IPS-15b (cell line): ENCODE results near the gene NAPSA.

Experiments
- H3K27me3 ChIP-seq: one replicate; pipeline ENCODE4 v1.6.1; 2013; ENCODE audit warnings: low read length; ENCODE audit not compliant: control insufficient read depth, insufficient read depth
- H3K36me3 ChIP-seq: one replicate; pipeline ENCODE4 v1.6.1; 2013; ENCODE audit warnings: low read length; ENCODE audit not compliant: control insufficient read depth, insufficient read depth
- H3K4me1 ChIP-seq: one replicate; pipeline ENCODE4 v1.6.1; 2013; ENCODE audit warnings: mild to moderate bottlenecking, low read length; ENCODE audit not compliant: control insufficient read depth, insufficient read depth
- H3K4me3 ChIP-seq: one replicate; pipeline ENCODE4 v1.5.1; 2013; ENCODE audit warnings: low read depth, low read length
- H3K9ac ChIP-seq: one replicate; pipeline ENCODE4 v1.6.1; 2013; ENCODE audit warnings: low read depth, mild to moderate bottlenecking, low read length
- H3K9me3 ChIP-seq: one replicate; pipeline ENCODE4 v1.6.1; 2013; ENCODE audit warnings: mild to moderate bottlenecking, low read length; ENCODE audit not compliant: control insufficient read depth, insufficient read depth

NAPSA gene

DNA sequence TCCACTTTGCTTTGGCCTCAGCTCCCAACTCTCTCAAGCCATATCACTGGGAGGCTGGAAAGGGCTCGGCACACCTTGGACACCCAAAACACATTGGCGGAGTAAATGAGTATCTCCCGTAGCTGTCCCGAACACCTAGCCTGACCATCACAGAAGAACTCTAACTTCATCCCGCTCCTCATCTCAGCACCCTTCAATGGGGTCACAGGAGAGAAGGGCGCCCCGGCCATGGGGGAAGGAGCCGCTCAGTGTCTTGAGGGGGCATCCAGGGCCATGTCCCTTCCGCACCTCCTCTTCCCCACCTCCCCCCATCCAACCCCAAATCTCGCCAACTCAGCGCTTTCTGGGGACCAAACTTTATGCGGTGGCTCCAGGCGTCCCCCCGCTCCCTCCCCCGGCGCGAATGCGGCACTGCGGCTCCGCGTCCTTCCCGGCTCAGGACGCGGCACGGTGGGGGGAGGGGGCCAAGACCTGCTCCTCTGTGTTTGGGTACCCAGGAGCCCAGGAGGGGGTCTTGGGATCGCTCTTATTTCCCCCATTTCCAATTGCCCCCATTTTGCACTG lies 39.3 kb downstream of the NAPSA start:
- H3K9ac ChIP-seq: no peak overlapping the region
- peaks cover 11% of the 10 kb centered on the region for H3K4me1 ChIP-seq
- no peaks in the 10 kb centered on the region for H3K9me3 ChIP-seq
- H3K27me3 ChIP-seq: peaks cover 11% of the 10 kb centered on the region
- peak overlapping the region; percentile 63 for H3K4me3 ChIP-seq
- peaks cover 8% of the 10 kb centered on the region for H3K36me3 ChIP-seq

DNA sequence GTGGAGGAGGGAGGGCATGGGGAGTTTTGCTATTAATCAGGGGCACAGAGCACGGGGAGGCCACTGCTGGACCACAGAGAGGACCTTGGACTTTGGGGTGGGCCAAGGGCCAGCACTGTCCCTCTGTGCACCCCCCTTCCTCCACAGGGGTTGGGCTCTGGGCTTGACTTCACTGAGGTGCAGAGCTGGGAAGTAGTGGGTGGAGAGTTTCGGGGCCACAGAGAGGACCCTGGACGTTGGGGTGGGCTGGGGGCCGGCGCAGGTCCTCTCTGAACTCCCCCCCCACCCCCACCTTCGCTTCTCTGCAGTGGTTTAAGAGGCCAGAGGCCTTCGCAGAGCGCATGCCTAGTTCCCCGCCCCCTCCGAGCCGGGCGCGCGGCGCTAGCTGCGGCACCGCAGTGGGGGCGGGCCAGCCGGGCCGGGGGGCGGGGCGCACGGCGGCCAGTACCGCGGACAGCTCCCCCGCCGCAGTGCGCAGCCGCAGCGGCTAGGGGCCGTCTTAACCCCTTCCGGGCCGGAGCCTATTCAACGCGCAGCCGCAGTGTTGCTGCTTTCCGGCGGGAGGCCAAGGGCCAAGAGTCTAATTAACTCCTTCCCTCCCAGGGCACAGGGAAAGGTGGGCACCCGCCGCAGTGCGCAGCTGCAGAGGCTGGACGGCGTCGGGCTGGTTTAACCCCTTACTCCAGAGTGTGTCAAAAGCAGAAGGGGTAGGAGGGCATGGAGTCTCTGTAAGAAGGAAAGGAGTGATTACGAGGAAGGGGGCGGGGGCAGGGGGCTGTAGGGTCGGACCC lies 39.9 kb downstream of the NAPSA start:
- peak overlapping the region; percentile 47 for H3K9ac ChIP-seq
- peaks cover 9% of the 10 kb centered on the region for H3K36me3 ChIP-seq
- peak overlapping the region; percentile 63 for H3K4me3 ChIP-seq
- H3K9me3 ChIP-seq: no peaks in the 10 kb centered on the region
- peaks cover 11% of the 10 kb centered on the region for H3K4me1 ChIP-seq
- H3K27me3 ChIP-seq: peaks cover 11% of the 10 kb centered on the region

DNA sequence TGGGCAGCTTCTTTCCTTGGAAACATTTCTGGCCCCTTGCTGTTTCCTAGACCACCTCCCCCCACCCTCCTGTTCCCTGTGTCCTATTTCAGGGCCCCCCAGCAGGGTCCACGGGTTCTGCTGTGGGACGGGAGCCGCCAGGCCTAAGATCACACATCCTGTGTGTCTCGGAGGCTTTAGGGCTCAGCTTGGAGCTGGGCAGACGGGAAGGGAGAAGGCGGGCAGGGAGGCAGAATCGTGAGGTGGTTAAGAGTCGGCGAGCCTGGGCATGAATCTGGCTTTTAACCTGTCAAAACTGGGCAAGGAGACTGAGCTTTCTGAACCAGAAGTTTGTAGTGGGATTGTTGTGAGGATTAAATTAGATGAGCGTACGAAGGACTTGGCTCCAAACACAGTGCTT lies 41.1 kb downstream of the NAPSA start:
- Histone ChIP-seq H3K9me3 (no peaks in the 10 kb centered on the region), H3K9ac (no peak overlapping the region), H3K4me3 (no peak overlapping the region), H3K36me3 (peaks cover 16% of the 10 kb centered on the region), H3K27me3 (peaks cover 11% of the 10 kb centered on the region), H3K4me1 (peaks cover 11% of the 10 kb centered on the region)

DNA sequence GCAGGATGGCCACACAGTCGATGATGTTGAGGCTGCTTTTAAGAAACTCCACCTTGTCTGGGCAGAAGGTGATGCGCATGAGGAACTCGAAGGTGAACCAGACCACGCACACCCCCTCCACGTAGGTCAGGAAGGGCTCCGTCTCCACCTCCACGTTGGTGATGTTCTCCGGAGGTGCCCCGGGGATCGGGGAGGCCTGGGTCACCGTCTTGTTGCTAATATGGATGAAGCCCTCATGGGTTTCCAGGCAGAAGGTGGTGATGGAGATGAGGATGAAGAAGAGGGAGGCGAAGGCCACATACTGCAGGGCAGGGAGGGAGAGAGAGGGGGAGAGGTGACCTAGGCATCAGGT lies 41.7 kb downstream of the NAPSA start:
- Histone ChIP-seq H3K9me3 (no peaks in the 10 kb centered on the region), H3K27me3 (peaks cover 11% of the 10 kb centered on the region)

DNA sequence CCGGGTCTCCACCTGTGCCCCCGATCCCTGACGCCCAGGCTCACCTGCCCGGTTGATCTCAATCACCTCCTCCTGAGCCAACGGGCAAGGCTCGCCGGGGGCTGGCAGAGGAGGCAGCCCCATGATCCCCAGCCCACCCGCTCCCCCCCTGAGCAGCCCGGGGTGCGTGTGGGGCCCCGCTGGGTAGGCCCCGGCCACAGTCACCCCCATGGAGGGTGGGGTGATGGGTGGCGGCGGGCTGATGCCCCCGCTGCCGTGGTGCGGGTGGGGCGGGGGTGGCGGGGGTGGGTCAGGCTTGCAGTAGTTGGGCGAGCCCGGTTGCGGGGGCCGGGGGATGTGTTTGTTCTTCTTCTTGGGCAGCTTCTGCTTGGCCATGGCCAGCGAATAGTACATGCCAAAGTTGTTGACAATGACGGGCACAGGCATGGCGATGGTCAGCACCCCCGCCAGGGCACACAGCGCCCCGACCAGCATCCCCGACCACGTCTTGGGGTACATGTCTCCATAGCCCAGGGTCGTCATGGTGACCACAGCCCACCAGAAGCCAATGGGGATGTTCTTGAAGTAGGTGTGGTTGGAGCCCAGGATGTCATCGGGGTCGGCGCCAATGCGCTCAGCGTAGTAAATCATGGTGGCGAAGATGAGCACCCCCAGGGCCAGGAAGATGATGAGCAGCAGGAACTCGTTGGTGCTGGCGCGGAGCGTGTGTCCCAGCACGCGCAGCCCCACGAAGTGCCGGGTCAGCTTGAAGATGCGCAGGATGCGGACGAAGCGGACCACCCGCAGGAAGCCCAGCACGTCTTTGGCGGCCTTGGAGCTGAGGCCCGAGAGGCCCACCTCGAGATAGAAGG lies 42.3 kb downstream of the NAPSA start:
- H3K36me3 ChIP-seq: peaks cover 19% of the 10 kb centered on the region
- H3K9me3 ChIP-seq: no peaks in the 10 kb centered on the region
- H3K9ac ChIP-seq: no peak overlapping the region
- H3K27me3 ChIP-seq: peaks cover 11% of the 10 kb centered on the region
- H3K4me3 ChIP-seq: no peak overlapping the region
- peaks cover 11% of the 10 kb centered on the region for H3K4me1 ChIP-seq

More for the DNA sequence above, 41.7 kb downstream of the NAPSA start:
- Histone ChIP-seq H3K9ac (no peak overlapping the region), H3K36me3 (peaks cover 19% of the 10 kb centered on the region), H3K4me3 (no peak overlapping the region), H3K4me1 (peaks cover 11% of the 10 kb centered on the region)

DNA sequence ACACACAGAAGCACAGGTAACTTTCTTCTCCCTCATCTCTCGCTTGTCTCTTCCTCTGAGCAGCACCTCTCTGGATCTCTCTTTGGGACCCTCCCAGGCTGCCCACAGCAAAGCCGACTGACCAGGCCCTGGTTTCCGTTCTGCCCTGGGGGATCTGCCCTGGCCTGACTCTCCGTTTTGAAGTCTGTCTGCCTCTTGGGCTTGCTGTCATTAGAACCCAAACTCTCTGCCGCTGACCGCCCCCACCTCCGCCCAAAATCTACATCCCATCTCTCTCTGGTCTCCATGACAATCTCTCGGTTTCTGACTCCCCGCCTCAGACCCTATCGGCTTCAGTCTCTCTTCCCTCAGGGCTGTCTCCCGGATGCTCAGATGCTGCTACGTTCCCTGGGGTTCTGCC lies 43.2 kb downstream of the NAPSA start:
- Histone ChIP-seq H3K9ac (no peak overlapping the region), H3K9me3 (no peaks in the 10 kb centered on the region), H3K27me3 (peaks cover 4% of the 10 kb centered on the region), H3K36me3 (peaks cover 22% of the 10 kb centered on the region), H3K4me1 (peaks cover 9% of the 10 kb centered on the region), H3K4me3 (no peak overlapping the region)

DNA sequence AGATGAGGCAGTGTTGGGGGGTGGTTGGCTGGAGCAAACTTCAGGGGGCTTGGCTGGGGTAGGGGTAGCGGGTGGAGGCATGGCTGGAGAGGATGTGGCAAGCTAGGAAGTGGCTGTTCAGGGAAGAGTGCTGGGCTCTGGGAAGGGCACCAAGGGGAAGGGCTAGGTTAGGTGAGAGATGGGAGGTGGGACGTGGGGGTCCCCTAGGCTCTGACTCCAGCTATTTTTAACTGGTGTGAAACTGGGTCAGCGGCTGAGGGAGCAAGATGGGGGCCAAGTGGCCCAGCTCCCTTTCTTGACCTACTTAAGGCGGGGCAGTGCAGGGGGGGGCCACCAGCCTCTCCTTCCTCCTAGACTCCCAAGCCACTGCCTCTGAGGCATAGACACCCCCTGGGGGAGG lies 43.6 kb downstream of the NAPSA start:
- H3K9ac ChIP-seq: no peak overlapping the region
- H3K27me3 ChIP-seq: peaks cover under 1% of the 10 kb centered on the region
- peaks cover 23% of the 10 kb centered on the region for H3K36me3 ChIP-seq
- peaks cover 5% of the 10 kb centered on the region for H3K4me1 ChIP-seq
- H3K4me3 ChIP-seq: no peak overlapping the region
- no peaks in the 10 kb centered on the region for H3K9me3 ChIP-seq

DNA sequence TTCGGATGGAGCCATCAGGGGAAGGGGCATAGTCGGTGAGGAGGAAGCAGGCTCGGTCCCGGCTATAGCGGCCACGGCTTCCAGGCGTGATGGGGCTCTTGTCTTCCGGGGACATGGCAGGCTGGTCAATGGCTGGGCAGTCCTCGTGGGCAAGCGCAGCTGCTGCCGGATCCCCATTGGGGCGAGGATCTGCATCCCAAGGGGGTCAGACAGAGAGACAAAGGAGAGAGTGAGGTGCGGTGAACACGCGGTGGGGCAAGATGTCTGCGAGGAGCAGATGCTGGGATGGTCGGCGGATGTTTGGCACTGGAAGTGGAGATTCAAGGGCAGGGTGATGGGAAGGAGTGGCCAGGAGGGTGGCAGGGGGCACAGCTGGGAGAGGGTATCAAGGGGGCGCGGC lies 44.8 kb downstream of the NAPSA start:
- Histone ChIP-seq H3K4me3 (no peak overlapping the region), H3K4me1 (peaks cover 5% of the 10 kb centered on the region), H3K36me3 (peaks cover 23% of the 10 kb centered on the region), H3K27me3 (no peaks in the 10 kb centered on the region), H3K9ac (no peak overlapping the region), H3K9me3 (no peaks in the 10 kb centered on the region)

DNA sequence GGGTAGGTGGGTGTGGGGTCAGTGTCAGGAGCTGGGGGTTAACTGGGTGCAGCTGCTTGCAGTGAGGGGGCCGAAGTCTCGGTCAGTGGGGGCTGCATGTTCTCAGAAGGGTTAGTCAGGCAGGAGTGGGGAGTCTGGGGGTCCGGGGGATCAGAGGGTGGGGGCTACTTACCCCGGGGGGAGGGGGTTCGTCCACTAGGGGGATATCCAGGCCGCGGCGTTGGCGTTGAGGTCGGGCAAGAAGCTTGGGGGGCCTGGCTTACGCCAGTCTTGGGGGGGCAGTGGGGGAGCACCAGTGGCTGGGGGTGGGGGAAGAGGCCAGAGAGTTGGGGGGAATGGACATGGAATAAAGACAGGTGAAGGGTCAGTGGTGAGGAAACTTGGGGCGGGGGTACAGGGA lies 45.4 kb downstream of the NAPSA start:
- Histone ChIP-seq H3K9me3 (no peaks in the 10 kb centered on the region), H3K4me1 (peaks cover 3% of the 10 kb centered on the region), H3K36me3 (peaks cover 23% of the 10 kb centered on the region), H3K27me3 (no peaks in the 10 kb centered on the region), H3K4me3 (no peak overlapping the region), H3K9ac (no peak overlapping the region)

DNA sequence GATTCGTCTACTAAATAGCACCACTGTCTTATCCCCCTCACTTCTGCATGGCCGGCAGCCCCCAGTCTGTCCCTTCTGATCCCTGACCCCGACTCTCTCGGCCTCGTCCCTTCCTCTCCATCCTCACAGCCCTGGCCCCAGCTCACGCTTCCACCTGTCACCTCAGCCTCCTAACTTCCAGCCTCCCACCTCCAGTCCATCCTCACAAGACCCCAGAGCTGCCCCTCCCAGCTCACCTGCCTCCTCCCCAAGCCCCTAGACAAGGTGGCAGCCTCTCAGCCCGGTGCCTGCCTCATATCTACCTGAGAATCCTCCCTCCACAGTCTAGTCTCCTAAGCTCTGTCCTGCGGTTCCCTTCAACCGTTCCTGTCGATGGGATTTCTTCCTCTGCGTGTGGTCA lies 46.3 kb downstream of the NAPSA start:
- no peak overlapping the region for H3K9ac ChIP-seq
- H3K27me3 ChIP-seq: no peaks in the 10 kb centered on the region
- no peak overlapping the region for H3K4me3 ChIP-seq
- peaks cover 23% of the 10 kb centered on the region for H3K36me3 ChIP-seq
- H3K4me1 ChIP-seq: no peaks in the 10 kb centered on the region
- H3K9me3 ChIP-seq: no peaks in the 10 kb centered on the region

DNA sequence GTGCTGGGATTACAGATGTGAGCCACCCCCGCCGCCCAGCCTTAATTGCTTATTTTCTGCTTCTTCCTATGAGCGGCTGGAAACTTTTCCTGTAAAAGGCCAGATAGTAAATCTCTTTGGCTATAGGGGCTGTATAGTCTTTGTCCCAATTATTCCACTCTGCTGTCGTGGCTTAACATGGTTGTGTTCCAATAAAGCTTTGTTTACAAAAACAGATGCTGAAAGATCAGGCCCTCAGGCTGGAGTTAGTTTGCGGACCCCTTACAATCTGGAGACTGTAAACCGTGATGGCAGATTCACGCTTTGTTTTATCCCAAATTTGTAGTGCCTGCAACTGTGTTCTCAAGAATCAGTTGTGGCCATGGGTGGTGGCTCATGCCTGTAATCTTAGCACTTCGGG lies 47.0 kb downstream of the NAPSA start:
- Histone ChIP-seq H3K4me1 (peaks cover 2% of the 10 kb centered on the region), H3K9me3 (no peaks in the 10 kb centered on the region), H3K4me3 (no peak overlapping the region), H3K27me3 (no peaks in the 10 kb centered on the region), H3K9ac (no peak overlapping the region), H3K36me3 (peaks cover 19% of the 10 kb centered on the region)
